22Rv1 (cell line): ENCODE measurements around the gene MYLK3.

Experiments
- CTCF ChIP-seq: fragments of 450-650 bp; IDR thresholded peaks from 2 replicates; pipeline ENCODE4 v1.5.1; 2017; ENCODE audit warnings: mild to moderate bottlenecking
- ZFX ChIP-seq: fragments of 450-650 bp; IDR thresholded peaks from 2 replicates; pipeline ENCODE4 v1.6.1; 2017; ENCODE audit warnings: antibody characterized with exemption, borderline replicate concordance

- TF ChIP-seq CTCF (no peak), ZFX (no peak)
These were observed 30.5 kb downstream of the MYLK3 start for GRCh38 chr16:46717692-46718091.
